Measurements from ENCODE around the gene MEF2D. TPM values are rescaled to one million over a fixed set of nuclear protein-coding genes. Genes with fewer than 3 reads are reported as not detected.

The MEF2D gene
- total and polyA plus RNA-seq, 3 experiments from 2014 or later, result 19.2 to 35.4 (median 32.9) TPM

DNA sequence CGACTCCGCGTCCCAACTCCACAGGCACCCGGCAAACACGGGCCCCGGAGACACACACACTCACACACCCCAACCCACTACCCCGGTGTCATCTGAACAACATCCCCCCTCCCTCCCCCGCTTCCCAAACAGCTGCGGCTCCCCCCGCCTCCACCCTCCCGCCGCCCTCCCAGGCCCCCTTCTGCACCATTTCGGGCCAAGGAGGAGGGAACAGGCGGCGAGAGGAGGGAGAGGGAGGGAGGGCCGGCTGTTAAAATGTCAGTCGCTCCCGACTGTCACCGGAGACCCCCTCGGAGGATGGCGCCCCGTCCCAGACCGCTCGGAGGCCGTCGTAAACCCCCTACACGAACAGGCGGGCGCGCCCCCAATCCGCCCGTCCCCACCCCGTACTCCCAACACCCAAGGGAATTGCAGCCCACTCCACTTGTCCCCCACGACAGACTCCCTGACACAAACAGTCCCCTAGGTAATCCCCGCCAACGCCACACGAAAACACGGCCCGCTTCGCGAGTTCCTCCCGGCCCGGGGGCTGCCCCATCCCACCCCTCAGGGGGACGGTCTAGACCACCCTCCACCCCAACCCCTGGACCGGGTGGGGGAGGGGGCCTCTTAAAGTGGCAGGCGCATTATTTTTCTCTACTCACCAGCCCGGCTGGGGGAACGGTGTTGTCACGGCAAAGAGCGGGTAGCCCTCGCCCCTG is 583 bp downstream of the MEF2D start:
- Histone ChIP-seq H3K36me3 (ENCODE audit: insufficient read depth, low read length) (peaks cover 2% of the 10 kb centered on the region), H3K27ac (ENCODE audit: low read depth, low read length) (peak overlapping the region; percentile 95), H3K9me3 (ENCODE audit: low read length) (no peaks in the 10 kb centered on the region), H3K4me1 (ENCODE audit: insufficient read depth, low read length) (peaks cover 80% of the 10 kb centered on the region), H3K4me3 (ENCODE audit: low read length) (peak overlapping the region; percentile 85), H3K27me3 (ENCODE audit: insufficient read depth, low read length, poor library complexity, severe bottlenecking) (no peaks in the 10 kb centered on the region)
- peaks cover 0 to under 1% (median 0%) of the 10 kb centered on the region in 5 donors for H3K9me3 Mint-ChIP-seq
- POLR2A ChIA-PET, result interaction anchor here (0.6 to 3.7 kb wide), 16 partner anchors 9 to 1237 kb away, joined by 3 to 49 read pairs (median 6); partner anchors contain the start of gene NAXE
- CTCF ChIA-PET, result interaction anchor here (1.0 to 13.1 kb wide), 15 partner anchors 10 to 192 kb away, joined by 3 to 177 read pairs (median 8); partner anchors contain the start of genes GPATCH4 and NAXE
- peaks cover 0 to 1% of the 10 kb centered on the region in 2 donors for H3K27me3 Mint-ChIP-seq
- H3K36me3 Mint-ChIP-seq, result peaks cover 0 to 34% (median 2%) of the 10 kb centered on the region in 3 donors
- peak in 4 of 5 donors; percentile 32 to 76 (median 49) for DNase-seq
- peaks cover 75 to 79% (median 78%) of the 10 kb centered on the region in 3 donors for H3K4me1 Mint-ChIP-seq
- H3K4me3 Mint-ChIP-seq, result peak overlapping the region; percentile 81 to 98 (median 93)
- peak overlapping the region; percentile 85 to 100 (median 96) for H3K27ac Mint-ChIP-seq

DNA sequence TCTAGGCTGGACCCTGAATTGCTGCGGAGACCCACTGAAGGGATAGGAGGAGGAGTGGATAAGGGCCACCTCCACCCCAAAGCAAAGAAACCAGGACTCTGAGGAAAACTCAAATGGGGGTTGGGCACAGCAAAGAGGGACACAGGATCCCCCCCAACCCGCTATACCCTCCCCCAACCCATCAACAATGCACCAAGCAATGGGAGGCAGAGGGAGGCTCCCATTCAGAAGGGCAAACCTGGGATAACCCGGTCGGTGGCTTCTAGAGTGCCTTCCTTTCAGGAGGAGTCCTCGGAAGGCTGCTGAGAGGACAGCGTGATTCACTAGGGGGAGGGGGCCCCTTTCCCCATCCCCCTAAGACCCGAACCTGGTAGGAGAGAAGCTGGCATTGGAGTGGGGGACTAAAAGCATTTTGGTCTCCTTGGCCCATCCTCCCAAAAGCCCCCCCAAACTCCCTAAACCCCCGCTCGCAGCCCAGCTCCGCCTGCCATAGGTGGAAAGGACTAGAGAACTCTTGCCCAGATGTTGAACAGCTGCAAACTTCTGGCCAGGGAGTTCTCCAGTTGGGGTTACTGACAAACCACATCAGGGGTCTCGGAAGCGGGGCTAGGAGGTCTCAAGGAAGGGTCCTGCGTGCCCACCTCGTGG is 1.3 kb downstream of the MEF2D start:
- H3K27me3 Mint-ChIP-seq, result peaks cover 0 to 1% of the 10 kb centered on the region in 2 donors
- ChIA-PET CTCF (interaction anchor here (1.3 to 13.1 kb wide), 4 partner anchors 9 to 86 kb away, joined by 3 to 177 read pairs (median 42); no protein-coding TSS in a partner anchor), POLR2A (interaction anchor here (0.6 to 3.7 kb wide), 8 partner anchors 9 to 1236 kb away, joined by 3 to 49 read pairs (median 5); partner anchors contain the start of gene NAXE)
- Histone ChIP-seq H3K9me3 (ENCODE audit: low read length) (no peaks in the 10 kb centered on the region), H3K27ac (ENCODE audit: low read depth, low read length) (peak overlapping the region; percentile 60), H3K36me3 (ENCODE audit: insufficient read depth, low read length) (peaks cover 6% of the 10 kb centered on the region), H3K27me3 (ENCODE audit: insufficient read depth, low read length, poor library complexity, severe bottlenecking) (no peaks in the 10 kb centered on the region), H3K4me1 (ENCODE audit: insufficient read depth, low read length) (peaks cover 82% of the 10 kb centered on the region), H3K4me3 (ENCODE audit: low read length) (peak overlapping the region; percentile 85)
- H3K9me3 Mint-ChIP-seq, result no peaks in the 10 kb centered on the region
- H3K4me1 Mint-ChIP-seq, result peaks cover 78 to 80% (median 79%) of the 10 kb centered on the region in 3 donors
- H3K4me3 Mint-ChIP-seq, result peak overlapping the region; percentile 81 to 98 (median 93)
- H3K27ac Mint-ChIP-seq, result peak overlapping the region; percentile 72 to 100 (median 90)
- peaks cover 0 to 38% (median 2%) of the 10 kb centered on the region in 3 donors for H3K36me3 Mint-ChIP-seq
- DNase-seq, result no peak

DNA sequence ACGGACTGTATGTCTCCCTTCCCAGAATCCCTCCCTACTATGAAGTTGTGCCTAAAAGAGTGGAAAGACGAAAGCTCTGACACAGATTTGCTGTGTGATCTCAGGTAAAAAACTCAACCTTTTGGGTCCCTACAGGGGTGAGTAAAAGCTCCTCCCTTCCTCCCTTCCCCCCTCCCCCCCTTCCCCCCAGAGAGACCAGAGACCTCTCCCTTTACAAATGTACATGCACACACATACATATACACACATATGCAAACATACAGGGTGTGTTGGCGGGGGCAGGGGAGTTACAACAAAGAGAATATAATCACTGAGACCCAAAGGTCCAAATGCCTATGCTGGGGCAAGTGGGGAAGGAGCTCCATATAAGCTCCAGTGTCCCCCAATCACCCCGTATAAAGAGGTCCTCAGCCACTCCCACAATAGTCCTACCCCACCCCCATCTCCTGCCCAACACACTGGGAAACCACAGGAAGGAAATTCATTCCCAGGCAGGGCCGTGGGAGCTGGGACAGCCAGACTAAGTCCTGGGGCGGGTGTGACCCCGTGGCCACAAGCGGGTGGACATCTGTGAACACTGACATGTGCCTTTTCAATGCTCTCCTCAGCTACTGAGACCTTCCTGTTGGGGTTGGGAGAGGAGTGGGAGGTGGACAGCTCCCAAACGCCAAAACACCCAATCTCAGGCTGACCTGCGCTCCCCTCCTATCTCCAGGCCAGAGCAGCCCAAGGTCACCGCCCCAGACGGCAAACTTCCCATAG is 2.0 kb downstream of the MEF2D start:
- Mint-ChIP-seq H3K27ac (peak overlapping the region; percentile 72 to 100 (median 90)), H3K9me3 (no peaks in the 10 kb centered on the region), H3K27me3 (no peaks in the 10 kb centered on the region), H3K36me3 (peaks cover 0 to 45% (median 2%) of the 10 kb centered on the region in 3 donors), H3K4me3 (peak overlapping the region; percentile 81 to 98 (median 93)), H3K4me1 (peaks cover 78 to 80% (median 79%) of the 10 kb centered on the region in 3 donors)
- peaks cover 6% of the 10 kb centered on the region for H3K36me3 ChIP-seq (ENCODE audit: insufficient read depth, low read length)
- H3K27ac ChIP-seq (ENCODE audit: low read depth, low read length), result peak overlapping the region; percentile 60
- no peak for DNase-seq
- H3K9me3 ChIP-seq (ENCODE audit: low read length), result no peaks in the 10 kb centered on the region
- ChIA-PET POLR2A (interaction anchor here (0.5 to 3.7 kb wide), 4 partner anchors 9 to 86 kb away, joined by 5 to 49 read pairs (median 5); no protein-coding TSS in a partner anchor), CTCF (interaction anchor here (5.8 to 13.1 kb wide), 2 partner anchors 8 to 16 kb away, joined by 62 to 177 read pairs; no protein-coding TSS in a partner anchor)
- H3K27me3 ChIP-seq (ENCODE audit: insufficient read depth, low read length, poor library complexity, severe bottlenecking), result no peaks in the 10 kb centered on the region
- H3K4me1 ChIP-seq (ENCODE audit: insufficient read depth, low read length), result peaks cover 82% of the 10 kb centered on the region
- H3K4me3 ChIP-seq (ENCODE audit: low read length), result peak overlapping the region; percentile 85

DNA sequence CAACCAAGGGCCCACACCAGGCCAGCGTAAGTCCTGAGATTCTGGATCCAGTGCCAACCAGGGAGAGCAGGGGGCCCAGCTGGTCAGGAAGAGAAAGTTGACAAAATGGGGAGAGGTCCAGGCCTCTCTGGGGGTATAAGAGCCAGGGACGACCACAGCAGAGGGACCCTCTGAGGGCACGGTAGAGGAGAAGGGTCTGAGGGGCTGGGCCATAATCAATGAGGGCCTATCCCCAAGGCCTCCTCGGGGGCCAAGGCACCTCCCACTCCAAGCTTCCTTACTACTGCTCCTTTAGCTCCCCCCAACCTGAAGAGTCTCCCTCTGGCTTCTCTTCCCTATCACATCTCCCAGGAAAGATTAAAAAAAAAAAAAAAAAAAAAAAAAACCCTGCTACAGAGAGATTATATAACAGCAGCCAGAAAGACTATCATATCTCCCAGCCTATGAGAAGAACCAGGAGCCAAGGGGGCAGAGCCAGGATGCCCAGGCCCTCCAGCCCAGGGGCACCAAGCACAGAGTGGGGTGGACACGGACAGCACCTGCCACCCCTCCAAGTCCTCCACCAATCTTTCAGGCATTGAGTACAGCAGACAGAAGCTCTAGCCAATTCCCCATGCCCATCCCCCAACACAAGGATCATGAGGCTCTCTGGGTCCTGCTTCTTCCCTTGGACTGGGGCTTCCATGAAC is 2.7 kb downstream of the MEF2D start:
- Mint-ChIP-seq H3K4me1 (peaks cover 78 to 80% (median 79%) of the 10 kb centered on the region in 3 donors), H3K27me3 (no peaks in the 10 kb centered on the region), H3K4me3 (peak overlapping the region; percentile 81 to 98 (median 93)), H3K36me3 (peaks cover 0 to 48% (median 2%) of the 10 kb centered on the region in 3 donors), H3K9me3 (no peaks in the 10 kb centered on the region), H3K27ac (peak overlapping the region; percentile 70 to 100 (median 90))
- DNase-seq, result no peak
- Histone ChIP-seq H3K27ac (ENCODE audit: low read depth, low read length) (no peak overlapping the region), H3K4me3 (ENCODE audit: low read length) (peak overlapping the region; percentile 85), H3K4me1 (ENCODE audit: insufficient read depth, low read length) (peaks cover 82% of the 10 kb centered on the region), H3K9me3 (ENCODE audit: low read length) (no peaks in the 10 kb centered on the region), H3K36me3 (ENCODE audit: insufficient read depth, low read length) (peaks cover 6% of the 10 kb centered on the region), H3K27me3 (ENCODE audit: insufficient read depth, low read length, poor library complexity, severe bottlenecking) (no peaks in the 10 kb centered on the region)
- ChIA-PET POLR2A (interaction anchor here (0.5 to 1.6 kb wide), 3 partner anchors 11 to 85 kb away, joined by 5 read pairs; no protein-coding TSS in a partner anchor), CTCF (interaction anchor here (0.8 to 13.1 kb wide), 3 partner anchors 8 to 41 kb away, joined by 3 to 177 read pairs (median 62); no protein-coding TSS in a partner anchor)

- peaks cover 6% of the 10 kb centered on the region for H3K36me3 ChIP-seq (ENCODE audit: insufficient read depth, low read length)
- no peak for DNase-seq
- peak overlapping the region; percentile 70 to 100 (median 90) for H3K27ac Mint-ChIP-seq
- H3K27me3 ChIP-seq (ENCODE audit: insufficient read depth, low read length, poor library complexity, severe bottlenecking), result no peaks in the 10 kb centered on the region
- no peaks in the 10 kb centered on the region for H3K9me3 Mint-ChIP-seq
- no peaks in the 10 kb centered on the region for H3K27me3 Mint-ChIP-seq
- ChIA-PET POLR2A (interaction anchor here (1.6 kb wide), 1 partner anchor 11 kb away, joined by 5 read pairs; no protein-coding TSS in a partner anchor), CTCF (interaction anchor here (0.8 to 13.1 kb wide), 3 partner anchors 8 to 40 kb away, joined by 3 to 177 read pairs (median 5); no protein-coding TSS in a partner anchor)
- H3K9me3 ChIP-seq (ENCODE audit: low read length), result no peaks in the 10 kb centered on the region
- peaks cover 82% of the 10 kb centered on the region for H3K4me1 ChIP-seq (ENCODE audit: insufficient read depth, low read length)
- no peak overlapping the region for H3K27ac ChIP-seq (ENCODE audit: low read depth, low read length)
- H3K4me1 Mint-ChIP-seq, result peaks cover 78 to 80% (median 79%) of the 10 kb centered on the region in 3 donors
- peaks cover 0 to 55% (median 4%) of the 10 kb centered on the region in 3 donors for H3K36me3 Mint-ChIP-seq
- H3K4me3 Mint-ChIP-seq, result peak overlapping the region; percentile 81 to 95 (median 92)
- peak overlapping the region; percentile 31 for H3K4me3 ChIP-seq (ENCODE audit: low read length)
Observed at GRCh38 chr1:156497078-156497742, 3.4 kb downstream of the MEF2D start.

GRCh38 chr1:156496211-156496761 is 4.3 kb downstream of the MEF2D start:
- Mint-ChIP-seq H3K36me3 (peaks cover 0 to 59% (median 4%) of the 10 kb centered on the region in 3 donors), H3K9me3 (no peaks in the 10 kb centered on the region), H3K27ac (peak overlapping the region; percentile 70 to 100 (median 92)), H3K4me3 (peak overlapping the region; percentile 81 to 95 (median 92)), H3K27me3 (no peaks in the 10 kb centered on the region), H3K4me1 (peaks cover 78 to 80% (median 79%) of the 10 kb centered on the region in 3 donors)
- ChIA-PET POLR2A (interaction anchor here (0.6 to 1.6 kb wide), 4 partner anchors 8 to 58 kb away, joined by 3 to 8 read pairs (median 4); no protein-coding TSS in a partner anchor), CTCF (interaction anchor here (0.8 to 13.1 kb wide), 3 partner anchors 9 to 85 kb away, joined by 3 to 177 read pairs (median 5); no protein-coding TSS in a partner anchor)
- no peak for DNase-seq
- Histone ChIP-seq H3K9me3 (ENCODE audit: low read length) (no peaks in the 10 kb centered on the region), H3K4me1 (ENCODE audit: insufficient read depth, low read length) (peaks cover 82% of the 10 kb centered on the region), H3K27ac (ENCODE audit: low read depth, low read length) (peak overlapping the region; percentile 12), H3K27me3 (ENCODE audit: insufficient read depth, low read length, poor library complexity, severe bottlenecking) (no peaks in the 10 kb centered on the region), H3K36me3 (ENCODE audit: insufficient read depth, low read length) (peaks cover 6% of the 10 kb centered on the region), H3K4me3 (ENCODE audit: low read length) (peak overlapping the region; percentile 9)

Measured in CD8-positive, alpha-beta memory T cell (primary cell).